ENCODE results near the gene HSPA1B.

Gene HSPA1B

DNA sequence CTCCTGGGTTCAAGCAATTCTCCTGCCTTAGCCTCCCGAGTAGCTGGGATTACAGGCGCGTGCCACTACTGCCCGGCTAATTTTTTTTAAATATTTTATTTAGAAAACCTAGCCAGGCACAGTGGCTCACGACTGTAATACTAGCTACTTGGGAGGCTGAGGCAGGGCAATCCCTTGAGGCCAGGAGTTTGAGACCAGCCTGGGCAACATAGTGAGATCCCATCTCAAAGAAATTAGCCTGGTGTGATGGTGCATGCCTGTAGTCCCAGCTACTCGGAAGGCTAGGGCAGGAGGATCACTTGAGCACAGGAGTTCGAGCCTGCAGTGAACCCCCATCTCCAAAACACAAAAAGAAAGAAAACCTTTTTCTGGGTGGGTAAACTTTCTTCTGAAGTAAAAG is 48.8 kb downstream of the HSPA1B start:
- H3K9me3 Mint-ChIP-seq, result no peaks in the 10 kb centered on the region
- peaks cover 15% of the 10 kb centered on the region for H3K36me3 Mint-ChIP-seq (ENCODE audit: low read depth)
- H3K4me3 Mint-ChIP-seq, result no peak overlapping the region
- H3K27ac Mint-ChIP-seq, result no peak overlapping the region
- no peak for TF ChIP-seq CTCF (IDR thresholded peaks at IDR 0.05; ENCODE audit: unreplicated experiment in 3 of 3)
- H3K4me1 Mint-ChIP-seq, result peaks cover 5% of the 10 kb centered on the region
- no peaks in the 10 kb centered on the region for H3K27me3 Mint-ChIP-seq (ENCODE audit: low read depth)

GRCh38 chr6:31877125-31877650 is 49.6 kb downstream of the HSPA1B start:
- no peaks in the 10 kb centered on the region for H3K4me1 Mint-ChIP-seq
- peaks cover 22% of the 10 kb centered on the region for H3K36me3 Mint-ChIP-seq (ENCODE audit: low read depth)
- no peak for TF ChIP-seq CTCF (IDR thresholded peaks at IDR 0.05; ENCODE audit: unreplicated experiment in 3 of 3)
- no peaks in the 10 kb centered on the region for H3K27me3 Mint-ChIP-seq (ENCODE audit: low read depth)
- H3K27ac Mint-ChIP-seq, result peak overlapping the region; percentile 58 to 93 (median 59)
- no peaks in the 10 kb centered on the region for H3K9me3 Mint-ChIP-seq
- peak overlapping the region in 1 of 3 experiments; percentile 74 for H3K4me3 Mint-ChIP-seq

- no peaks in the 10 kb centered on the region for H3K4me1 Mint-ChIP-seq
- TF ChIP-seq CTCF (IDR thresholded peaks at IDR 0.05; ENCODE audit: unreplicated experiment in 3 of 3), result no peak
- peaks cover 27% of the 10 kb centered on the region for H3K36me3 Mint-ChIP-seq (ENCODE audit: low read depth)
- peak overlapping the region; percentile 24 to 74 (median 60) for H3K4me3 Mint-ChIP-seq
- no peaks in the 10 kb centered on the region for H3K27me3 Mint-ChIP-seq (ENCODE audit: low read depth)
- no peaks in the 10 kb centered on the region for H3K9me3 Mint-ChIP-seq
- peak overlapping the region; percentile 58 to 93 (median 88) for H3K27ac Mint-ChIP-seq
These were observed 50.2 kb downstream of the HSPA1B start for GRCh38 chr6:31877651-31878161.

DNA sequence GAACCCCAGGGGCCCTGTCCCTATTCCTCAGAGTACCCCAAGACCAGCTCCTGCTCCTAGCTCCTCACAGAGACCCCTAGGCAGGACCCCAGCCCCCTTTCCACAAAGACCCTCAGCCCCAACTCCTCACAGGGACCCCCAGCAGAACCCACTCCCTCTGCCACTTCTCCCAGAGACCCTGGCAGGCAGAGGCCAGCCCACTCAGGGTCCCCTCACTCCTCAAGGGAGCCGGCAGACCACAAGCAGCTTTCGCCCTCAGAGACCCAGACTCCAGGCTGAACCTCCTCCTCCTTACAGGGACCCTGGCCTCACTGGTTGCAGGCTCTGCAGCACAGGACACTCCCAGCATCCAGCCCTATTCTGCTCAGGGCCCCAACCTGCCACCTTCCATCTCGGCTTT is 50.7 kb downstream of the HSPA1B start:
- no peaks in the 10 kb centered on the region for H3K27me3 Mint-ChIP-seq (ENCODE audit: low read depth)
- H3K4me1 Mint-ChIP-seq, result no peaks in the 10 kb centered on the region
- H3K36me3 Mint-ChIP-seq (ENCODE audit: low read depth), result peaks cover 33% of the 10 kb centered on the region
- no peaks in the 10 kb centered on the region for H3K9me3 Mint-ChIP-seq
- H3K4me3 Mint-ChIP-seq, result peak overlapping the region; percentile 24 to 74 (median 60)
- peak overlapping the region; percentile 58 to 93 (median 88) for H3K27ac Mint-ChIP-seq
- TF ChIP-seq CTCF (IDR thresholded peaks at IDR 0.05; ENCODE audit: unreplicated experiment in 3 of 3), result no peak

DNA sequence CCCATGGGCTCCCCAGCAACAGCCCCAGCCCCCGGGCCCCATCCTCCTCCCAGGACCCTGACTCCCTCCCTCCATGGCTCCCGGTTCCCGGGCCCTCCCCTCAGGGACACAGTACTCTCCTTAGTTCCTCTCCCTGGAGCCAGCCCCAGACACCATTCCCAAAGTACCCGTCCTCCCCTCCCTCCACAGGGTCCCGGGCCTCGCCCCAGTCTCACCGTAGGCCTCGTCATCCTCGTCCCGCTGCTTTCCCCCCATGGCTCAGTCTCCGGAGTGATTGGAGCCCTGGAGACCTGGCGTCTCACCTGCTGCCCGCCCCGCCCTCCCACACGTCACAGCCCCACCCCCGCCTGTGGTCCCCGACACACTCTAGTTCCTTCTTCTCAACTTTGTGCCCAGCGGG is 51.2 kb downstream of the HSPA1B start, which contains the start of gene SLC44A4:
SLC44A4 (minus strand) TSS at position 272 of the 400 bp plus-strand sequence; CDS start at position 255, 17 bp downstream.
- TF ChIP-seq CTCF (IDR thresholded peaks at IDR 0.05; ENCODE audit: unreplicated experiment in 3 of 3), result no peak
- Mint-ChIP-seq H3K36me3 (ENCODE audit: low read depth) (peaks cover 33% of the 10 kb centered on the region), H3K4me1 (no peaks in the 10 kb centered on the region), H3K27me3 (ENCODE audit: low read depth) (no peaks in the 10 kb centered on the region), H3K9me3 (no peaks in the 10 kb centered on the region), H3K27ac (peak within 1 kb of the TSS; percentile 58 to 93 (median 88)), H3K4me3 (peak within 1 kb of the TSS; percentile 24 to 74 (median 60))

DNA sequence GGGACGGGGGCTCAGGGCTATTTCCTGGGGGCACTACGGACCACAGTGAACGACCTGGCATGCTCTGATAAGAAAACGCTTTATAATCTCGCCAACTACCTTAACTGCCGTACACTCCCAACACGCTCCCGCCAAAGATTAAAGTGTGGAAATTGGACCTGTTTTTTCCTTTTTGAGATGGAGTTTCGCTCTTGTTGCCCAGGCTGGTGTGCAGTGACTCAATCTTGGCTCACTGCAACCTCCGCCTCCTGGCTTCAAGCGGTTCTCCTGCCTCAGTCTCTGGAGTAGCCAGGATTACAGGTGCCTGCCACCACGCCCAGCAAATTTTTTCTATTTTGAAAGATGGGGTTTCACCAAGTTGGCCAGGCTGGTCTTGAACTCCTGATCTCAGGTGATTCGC is 51.6 kb downstream of the HSPA1B start:
- H3K4me3 Mint-ChIP-seq, result peak overlapping the region in 2 of 3 experiments; percentile 52 to 74
- TF ChIP-seq CTCF (IDR thresholded peaks at IDR 0.05; ENCODE audit: unreplicated experiment in 3 of 3), result no peak
- H3K36me3 Mint-ChIP-seq (ENCODE audit: low read depth), result peaks cover 33% of the 10 kb centered on the region
- H3K27me3 Mint-ChIP-seq (ENCODE audit: low read depth), result no peaks in the 10 kb centered on the region
- H3K9me3 Mint-ChIP-seq, result no peaks in the 10 kb centered on the region
- no peaks in the 10 kb centered on the region for H3K4me1 Mint-ChIP-seq
- H3K27ac Mint-ChIP-seq, result peak overlapping the region in 2 of 3 experiments; percentile 36 to 93

Data from nephron (organoid).